Stimulated activated CD8-positive, alpha-beta memory T cell treated with anti-CD3 and anti-CD28 coated beads, Interleukin-12 subunit alpha, Interleukin-12 subunit beta, amount 100 ng/mL, for 24 hours (primary cell): ENCODE data around the gene PSG7.
"Not testable (repeated sequence)": the region's sequence is repeated elsewhere in the genome, so short reads cannot be mapped to it uniquely, and the experiment has no call there.

ENCODE experiments used
- DNase-seq: peaks from one replicate; pipeline ENCODE4 v3.0.0-alpha.2; 2020; ENCODE audit errors: extremely low read depth

PSG7 gene

GRCh38 chr19:42937107-42937506 lies at the start of gene PSG7:
PSG7 (minus strand) TSS chr19:42937207; CDS start chr19:42937076, 131 bp downstream.
- not testable (repeated sequence) for DNase-seq

- DNase-seq = no peak
Measured at GRCh38 chr19:42985588-42985987, 48.6 kb upstream of the PSG7 start.

- not testable (repeated sequence) for DNase-seq
Measured at GRCh38 chr19:42982111-42982510, 45.1 kb upstream of the PSG7 start.

GRCh38 chr19:42971451-42971850 lies 34.4 kb upstream of the PSG7 start:
- DNase-seq = not testable (repeated sequence)

- no peak for DNase-seq
Measured at GRCh38 chr19:42965176-42965575, 28.2 kb upstream of the PSG7 start.

- DNase-seq = no peak
Measured at GRCh38 chr19:42961119-42961518, 24.1 kb upstream of the PSG7 start.

GRCh38 chr19:42952126-42952525 lies 15.1 kb upstream of the PSG7 start:
- not testable (repeated sequence) for DNase-seq

- not testable (repeated sequence) for DNase-seq
Measured at GRCh38 chr19:42951476-42951875, 14.5 kb upstream of the PSG7 start.

- no peak for DNase-seq
Measured at GRCh38 chr19:42942187-42942789, 5.3 kb upstream of the PSG7 start.

GRCh38 chr19:42934726-42935125 lies 2.3 kb downstream of the PSG7 start:
- not testable (repeated sequence) for DNase-seq

- DNase-seq = not testable (repeated sequence)
Measured at GRCh38 chr19:42934183-42934582, 2.8 kb downstream of the PSG7 start.

- DNase-seq = not testable (repeated sequence)
Measured at GRCh38 chr19:42933412-42933811, 3.6 kb downstream of the PSG7 start.

GRCh38 chr19:42932485-42933101 lies 4.4 kb downstream of the PSG7 start:
- DNase-seq = not testable (repeated sequence)

GRCh38 chr19:42930214-42930613 lies 6.8 kb downstream of the PSG7 start:
- not testable (repeated sequence) for DNase-seq

- no peak for DNase-seq
Measured at GRCh38 chr19:42928896-42929295, 8.1 kb downstream of the PSG7 start.

GRCh38 chr19:42926781-42927180 lies 10.2 kb downstream of the PSG7 start:
- no peak for DNase-seq

- DNase-seq = not testable (repeated sequence)
Measured at GRCh38 chr19:42923106-42923505, 13.9 kb downstream of the PSG7 start.

GRCh38 chr19:42920971-42921370 lies 16.0 kb downstream of the PSG7 start:
- DNase-seq = not testable (repeated sequence)

GRCh38 chr19:42919757-42920079 lies 17.3 kb downstream of the PSG7 start:
- no peak for DNase-seq

- DNase-seq = not testable (repeated sequence)
Measured at GRCh38 chr19:42919070-42919756, 17.8 kb downstream of the PSG7 start.

- not testable (repeated sequence) for DNase-seq
Measured at GRCh38 chr19:42918377-42919069, 18.5 kb downstream of the PSG7 start.

- DNase-seq = not testable (repeated sequence)
Measured at GRCh38 chr19:42917634-42918033, 19.4 kb downstream of the PSG7 start, which contains the start of gene PSG6. PSG6 (minus strand) TSS chr19:42917894; CDS start chr19:42917792, 102 bp downstream.
